ENCODE measurements around the gene ALLC. TPM values are rescaled to one million over a fixed set of nuclear protein-coding genes. Genes with fewer than 3 reads are reported as not detected.

The ALLC gene
- total and polyA plus RNA-seq, 9 of the 15 experiments (the other 6 are each of a cell fraction or from before 2014, with no cell fraction given), result not detected

GRCh38 chr2:3731829-3732228 lies 73.8 kb downstream of the ALLC start (continued):
- TF ChIP-seq MYC (IDR thresholded peaks at IDR 0.05; ENCODE audit: low read depth, low read length) (no peak), MYC (CRISPR knock-in tag; IDR thresholded peaks at IDR 0.05; ENCODE audit: borderline replicate concordance, low read depth) (no peak), RCOR1 (IDR thresholded peaks at IDR 0.05; ENCODE audit: borderline replicate concordance in 1 of 2, low read depth in 2 of 2, low read length in 2 of 2) (no peak), MAZ (CRISPR knock-in tag; conservative IDR thresholded peaks at IDR 0.05 in 1 of 2, IDR thresholded peaks at IDR 0.05 in 1 of 2) (no peak)

GRCh38 chr2:3736112-3736511 lies 78.1 kb downstream of the ALLC start:
- Histone ChIP-seq H3K9me1 (ENCODE audit: control insufficient read depth, insufficient read depth, low read length) (no peaks in the 10 kb centered on the region), H4K20me1 (replicated peaks; ENCODE audit: control insufficient read depth, insufficient read depth, low read length) (no peaks in the 10 kb centered on the region), H3K9me3 (replicated peaks; ENCODE audit: control insufficient read depth, insufficient read depth, low read depth, low read length) (no peaks in the 10 kb centered on the region), H3K27me3 (ENCODE audit: control insufficient read depth in 2 of 2, insufficient read depth in 2 of 2, low read length in 2 of 2) (peaks cover 0 to 13% of the 10 kb centered on the region in 2 experiments; a peak in 3 of 5 replicates), H3K79me2 (ENCODE audit: control insufficient read depth, insufficient read depth, low read length) (no peaks in the 10 kb centered on the region), H2AFZ (ENCODE audit: low read depth, low read length) (no peak overlapping the region), H3K9ac (ENCODE audit: insufficient read depth in 1 of 2, low read depth in 2 of 2, low read length in 2 of 2) (no peak overlapping the region), H3K36me3 (ENCODE audit: control insufficient read depth, insufficient read depth, low read length) (no peaks in the 10 kb centered on the region), H3K4me1 (replicated peaks in 1 of 2; ENCODE audit: control insufficient read depth in 2 of 2, insufficient read depth in 2 of 2, low read length in 2 of 2) (no peaks in the 10 kb centered on the region), H3K4me3 (no peak overlapping the region), H3K4me2 (ENCODE audit: insufficient read depth, low read length) (no peak overlapping the region), H3K27ac (ENCODE audit: extremely low read depth, low read depth, low read length) (no peak overlapping the region)
- ChIA-PET POLR2A (no interaction called here), CTCF (ENCODE audit: low intra/inter-chr PET ratio) (no interaction called here)
- no peak for ATAC-seq
- TF ChIP-seq ZNF212 (CRISPR knock-in tag; IDR thresholded peaks at IDR 0.05) (no peak), RREB1 (CRISPR knock-in tag; IDR thresholded peaks at IDR 0.05) (no peak), SPI1 (IDR thresholded peaks at IDR 0.05; ENCODE audit: borderline replicate concordance, low read depth, low read length) (no peak), KDM4B (IDR thresholded peaks at IDR 0.05; ENCODE audit: borderline replicate concordance in 2 of 2, low read depth in 1 of 2) (no peak), POLR2B (IDR thresholded peaks at IDR 0.05; ENCODE audit: low read depth, partially characterized antibody) (no peak), TOE1 (IDR thresholded peaks at IDR 0.05; ENCODE audit: borderline replicate concordance) (no peak), TOE1 (CRISPR knock-in tag; IDR thresholded peaks at IDR 0.05; ENCODE audit: borderline replicate concordance, low read depth) (no peak), TBP (optimal IDR thresholded peaks at IDR 0.05; ENCODE audit: low read depth, low read length) (no peak), CC2D1A (IDR thresholded peaks at IDR 0.05) (no peak), HSF4 (CRISPR knock-in tag; IDR thresholded peaks at IDR 0.05; ENCODE audit: borderline replicate concordance) (no peak), ZNF282 (CRISPR knock-in tag; IDR thresholded peaks at IDR 0.05) (no peak), BRCA1 (IDR thresholded peaks at IDR 0.05) (no peak), BRCA1 (CRISPR knock-in tag; IDR thresholded peaks at IDR 0.05) (no peak)
- 2% methylated on average over 7 of the region's 7 CpGs for WGBS (ENCODE audit: insufficient coverage, low coverage, missing lambda C conversion rate)
- FAIRE-seq, result no peak
- in situ Hi-C loops (cut with MboI), result no loop called here
- no peak for DNase-seq (ENCODE audit: extremely low read depth in 1 of 4, low spot score in 3 of 4)
- intact Hi-C loops (cut with micrococcal nuclease), result loop anchor here (5.0 kb wide), 1 partner anchor 221 kb away; no protein-coding TSS in a partner anchor
- BruUV-seq (replicated peaks), result no TSS peak

Measured in K562 (cell line).